Activated naive CD4-positive, alpha-beta T cell treated with anti-CD3 and anti-CD28 coated beads, Interleukin-2, amount 50 U/mL, for 72 hours (primary cell): Measurements from ENCODE around the gene PRICKLE2. TPM values are rescaled to one million over a fixed set of nuclear protein-coding genes. Genes with fewer than 3 reads are reported as not detected.
"Not testable (repeated sequence)": the region's sequence is repeated elsewhere in the genome, so short reads cannot be mapped to it uniquely, and the experiment has no call there.

Experiments used
- ATAC-seq, 2 donors: fragments of 150-1000 bp; cut with Tn5 transposase; 2 replicates each; pipeline ENCODE4 v1.10.0; 2021; ENCODE audit warnings: mild to moderate bottlenecking in 2 of 2, moderate library complexity in 2 of 2
- DNase-seq, 2 donors: peaks; one replicate each; pipeline ENCODE4 v3.0.0; 2021 to 2022; ENCODE audit warnings: low spot score in 2 of 2
- H3K27ac Mint-ChIP-seq, 2 donors: one replicate each; pipeline ENCODE4 v1.8.0; 2022; ENCODE audit warnings: mild to moderate bottlenecking in 2 of 2, mixed read lengths in 2 of 2
- H3K36me3 Mint-ChIP-seq, 2 donors: one replicate each; pipeline ENCODE4 v1.8.0; 2022; ENCODE audit warnings: mixed read lengths in 2 of 2
- H3K9me3 Mint-ChIP-seq, 2 donors: one replicate each; pipeline ENCODE4 v1.8.0; 2022; ENCODE audit warnings: mixed read lengths in 2 of 2
- total RNA-seq, 2 donors: library from RNA; stranded (reverse); gene quantifications; one replicate each; pipeline ENCODE4 v1.2.3, GENCODE V29; 2022

The PRICKLE2 gene
- total RNA-seq, 2 donors from 2014 or later, result not detected

DNA sequence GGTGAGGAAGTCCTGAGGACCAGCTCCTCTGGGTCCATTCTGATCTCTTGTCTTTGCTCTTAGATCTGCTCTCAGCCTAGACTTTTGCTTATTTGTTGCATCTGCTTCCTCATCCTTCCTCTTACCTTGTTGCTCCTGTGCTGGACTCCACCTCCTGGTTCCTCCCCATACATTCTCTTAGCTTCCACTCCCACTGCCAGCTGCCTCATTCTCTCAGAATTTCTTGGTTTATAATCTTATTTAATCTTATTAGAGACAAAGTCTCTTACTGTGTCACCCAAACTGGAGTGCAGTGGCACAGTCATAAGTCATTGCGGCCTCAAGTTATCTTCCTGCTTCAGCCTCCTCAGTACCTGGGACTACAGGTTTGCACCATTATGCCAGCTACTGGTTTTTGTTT is 133.8 kb downstream of the PRICKLE2 start:
- Mint-ChIP-seq H3K9me3 (no peaks in the 10 kb centered on the region), H3K36me3 (no peaks in the 10 kb centered on the region), H3K27ac (no peak overlapping the region)
- ATAC-seq (no peak), DNase-seq (no peak)

DNA sequence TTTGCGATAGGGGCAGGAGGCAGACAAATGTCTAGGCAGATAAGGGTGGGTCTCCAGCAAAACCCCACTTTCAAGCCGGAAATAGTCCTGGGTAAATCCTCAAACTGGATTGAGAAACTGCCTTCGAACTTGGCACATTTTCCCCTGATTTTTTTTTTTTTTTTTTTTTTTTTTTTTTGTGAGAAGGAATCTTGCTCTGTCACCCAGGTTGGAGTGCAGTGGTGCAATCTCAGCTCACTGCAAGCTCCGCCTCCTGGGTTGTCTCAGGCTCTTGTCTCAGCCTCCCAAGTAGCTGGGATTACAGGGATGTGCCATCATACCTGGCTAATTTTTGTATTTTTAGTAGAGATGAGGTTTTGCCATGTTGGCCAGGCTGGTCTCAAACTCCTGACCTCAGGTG is 135.9 kb downstream of the PRICKLE2 start:
- not testable (repeated sequence) for ATAC-seq, H3K9me3 Mint-ChIP-seq, H3K36me3 Mint-ChIP-seq, DNase-seq, H3K27ac Mint-ChIP-seq

DNA sequence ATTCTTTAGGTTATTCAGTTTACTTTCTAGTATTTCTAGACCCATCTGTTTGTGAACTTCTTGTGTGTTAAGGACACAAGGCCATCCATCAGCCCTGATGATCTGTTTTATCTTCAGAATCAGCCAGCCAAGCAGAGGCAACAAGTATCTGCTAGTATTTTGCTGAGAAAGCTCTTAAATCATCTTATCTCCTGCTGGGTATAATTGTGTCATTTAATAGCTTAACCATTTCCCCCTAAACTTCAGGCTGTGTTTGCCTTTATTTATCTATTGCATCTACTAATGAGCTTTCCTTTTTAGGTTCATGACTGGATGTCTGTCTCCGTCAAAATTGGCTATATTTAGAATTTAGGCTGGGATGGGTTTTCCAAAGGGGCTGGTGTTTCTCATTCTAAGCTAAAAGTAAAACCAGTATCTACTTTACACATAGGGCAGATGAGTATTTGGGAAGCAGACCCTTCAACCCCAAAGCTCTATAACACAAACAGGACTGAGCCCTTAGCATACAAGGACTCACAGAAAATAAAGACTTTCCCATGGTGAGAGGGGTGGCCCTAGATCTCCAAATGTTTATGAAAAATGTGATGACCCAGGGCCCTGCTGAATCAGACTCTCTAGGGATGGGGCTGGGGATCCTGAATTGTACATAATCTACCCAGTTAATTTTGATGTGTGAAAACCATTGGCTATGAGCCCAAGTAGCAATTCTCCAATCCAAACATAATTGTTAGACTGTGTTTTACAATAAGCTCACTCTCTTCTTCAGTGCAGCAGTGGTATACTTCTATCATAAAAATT is 136.7 kb downstream of the PRICKLE2 start:
- DNase-seq (no peak), ATAC-seq (no peak)
- no peaks in the 10 kb centered on the region for H3K9me3 Mint-ChIP-seq
- no peaks in the 10 kb centered on the region for H3K36me3 Mint-ChIP-seq
- H3K27ac Mint-ChIP-seq, result no peak overlapping the region

DNA sequence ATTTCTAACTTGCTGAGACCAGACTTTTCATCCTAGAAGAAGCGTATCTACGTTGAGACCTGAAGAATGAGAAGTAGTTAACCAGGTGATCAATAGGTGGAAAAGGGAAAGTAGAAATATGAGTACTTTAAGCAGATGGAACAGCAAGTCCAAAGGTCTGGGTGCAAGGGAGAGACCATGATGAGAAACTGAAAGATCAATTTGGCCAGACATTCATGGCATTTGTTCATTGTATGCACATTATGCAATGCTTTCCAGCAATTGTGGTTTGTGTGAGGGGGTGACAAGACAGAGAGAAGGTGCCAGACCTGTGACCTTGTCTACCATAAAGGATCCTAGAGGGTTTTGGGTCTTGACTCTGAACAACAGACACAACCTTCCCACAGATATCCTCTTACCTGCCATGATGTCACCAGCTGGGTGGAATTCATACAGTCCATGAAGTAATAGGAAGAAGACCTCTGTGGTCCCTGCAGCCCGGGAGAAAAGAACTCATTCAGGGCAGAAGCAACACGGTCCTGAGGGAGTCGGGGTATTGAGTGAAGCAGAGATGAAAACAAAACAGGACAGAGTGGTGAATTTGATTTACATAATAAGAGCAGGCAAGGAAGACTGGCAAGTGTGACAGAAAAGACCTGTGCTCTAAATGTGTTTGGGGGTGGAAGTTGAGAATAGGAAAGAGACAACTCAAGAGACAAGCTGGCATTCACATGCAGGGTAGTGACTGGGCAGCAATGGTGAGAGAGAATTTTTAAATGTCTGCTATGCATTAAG is 138.6 kb downstream of the PRICKLE2 start:
- ATAC-seq (no peak), DNase-seq (no peak)
- Mint-ChIP-seq H3K27ac (no peak overlapping the region), H3K36me3 (no peaks in the 10 kb centered on the region), H3K9me3 (no peaks in the 10 kb centered on the region)

DNA sequence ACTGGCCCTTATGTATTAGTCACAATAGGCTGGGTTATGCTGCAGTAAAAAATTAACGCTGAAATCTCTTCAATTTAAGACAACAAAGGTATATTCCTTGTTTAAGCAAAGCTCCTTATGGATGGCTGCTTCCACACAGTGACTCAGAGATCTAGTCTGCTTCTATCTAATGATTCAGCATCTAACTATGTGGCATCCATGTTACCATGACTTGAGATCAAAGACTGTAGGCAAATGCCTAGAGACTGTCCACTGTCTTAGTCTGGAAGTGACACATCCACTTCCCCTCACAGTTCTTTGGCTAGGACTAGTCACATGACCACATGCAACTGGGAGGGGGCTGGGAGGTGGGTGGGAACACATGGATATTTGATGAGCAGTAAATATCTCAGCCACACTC is 140.6 kb downstream of the PRICKLE2 start:
- Mint-ChIP-seq H3K27ac (no peak overlapping the region), H3K36me3 (no peaks in the 10 kb centered on the region), H3K9me3 (no peaks in the 10 kb centered on the region)
- DNase-seq, result no peak
- no peak for ATAC-seq

DNA sequence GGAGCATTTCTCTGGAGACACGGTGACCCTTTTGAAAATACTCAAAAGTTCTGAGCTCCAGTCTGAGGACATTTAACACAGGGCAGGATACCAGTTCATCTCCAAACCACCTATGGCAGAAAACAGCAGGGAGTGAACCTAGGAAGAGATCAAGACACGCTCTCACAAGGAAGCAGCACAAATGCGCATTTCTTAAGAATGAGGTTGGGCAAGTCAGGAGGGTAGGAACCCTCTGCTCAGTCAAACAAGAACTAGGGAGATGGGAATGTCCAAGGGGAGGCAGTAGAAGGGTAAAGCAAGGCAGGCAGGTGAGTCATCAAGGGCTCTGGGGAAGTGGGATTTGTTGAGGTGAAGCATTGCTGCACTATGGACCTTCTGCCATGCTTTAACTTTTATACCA is 141.7 kb downstream of the PRICKLE2 start:
- DNase-seq (no peak), ATAC-seq (no peak)
- Mint-ChIP-seq H3K9me3 (no peaks in the 10 kb centered on the region), H3K27ac (no peak overlapping the region), H3K36me3 (no peaks in the 10 kb centered on the region)

DNA sequence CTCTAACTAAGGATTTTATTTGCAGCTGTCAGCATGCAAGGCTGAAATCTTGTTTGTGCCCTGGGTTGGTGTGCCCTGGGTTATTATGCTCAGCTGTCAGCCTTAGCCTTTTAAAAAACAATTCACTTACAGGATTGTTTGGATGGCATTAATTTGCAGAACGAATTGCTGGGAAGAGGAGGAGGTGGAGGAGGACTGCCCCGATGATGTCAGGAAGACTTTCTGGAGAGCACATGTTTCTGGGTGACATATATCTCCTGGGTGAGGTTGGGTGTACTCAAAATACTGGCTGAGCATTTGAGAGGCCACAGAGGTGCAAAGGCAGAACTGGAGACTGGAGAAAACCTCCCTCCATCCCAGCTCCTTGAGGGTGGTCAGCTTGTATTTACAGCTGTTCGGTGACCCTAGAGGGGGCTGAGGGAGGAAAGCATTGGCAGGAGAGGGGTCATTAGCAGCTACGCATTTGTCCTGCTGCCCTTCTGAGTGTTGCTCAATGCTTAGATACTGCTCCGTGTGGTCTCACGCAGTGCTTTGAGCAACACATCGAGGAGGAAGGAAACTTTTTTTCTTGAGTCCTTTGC is 142.2 kb downstream of the PRICKLE2 start:
- Mint-ChIP-seq H3K9me3 (no peaks in the 10 kb centered on the region), H3K27ac (no peak overlapping the region), H3K36me3 (no peaks in the 10 kb centered on the region)
- no peak for DNase-seq
- ATAC-seq, result no peak

DNA sequence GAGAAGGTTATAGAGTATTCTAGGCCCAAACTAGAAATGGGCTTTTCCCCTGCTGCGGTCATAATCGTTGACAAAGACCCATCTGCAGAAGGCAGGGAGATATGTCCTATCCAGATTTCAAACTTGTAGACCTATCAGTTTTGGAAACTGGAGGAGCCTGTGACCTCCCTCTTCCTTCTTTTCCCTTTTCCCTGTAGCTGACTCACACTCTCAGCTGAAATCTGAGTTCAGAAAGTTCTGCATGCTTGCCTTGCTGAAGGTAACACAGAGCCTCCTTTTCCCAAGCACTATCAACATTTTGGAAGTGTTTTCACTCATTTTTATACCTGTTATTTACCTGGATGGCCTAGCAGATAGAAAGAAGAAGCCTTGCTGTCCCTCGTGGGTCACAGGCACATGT is 142.9 kb downstream of the PRICKLE2 start:
- DNase-seq (no peak), ATAC-seq (no peak)
- Mint-ChIP-seq H3K36me3 (no peaks in the 10 kb centered on the region), H3K27ac (no peak overlapping the region), H3K9me3 (no peaks in the 10 kb centered on the region)

DNA sequence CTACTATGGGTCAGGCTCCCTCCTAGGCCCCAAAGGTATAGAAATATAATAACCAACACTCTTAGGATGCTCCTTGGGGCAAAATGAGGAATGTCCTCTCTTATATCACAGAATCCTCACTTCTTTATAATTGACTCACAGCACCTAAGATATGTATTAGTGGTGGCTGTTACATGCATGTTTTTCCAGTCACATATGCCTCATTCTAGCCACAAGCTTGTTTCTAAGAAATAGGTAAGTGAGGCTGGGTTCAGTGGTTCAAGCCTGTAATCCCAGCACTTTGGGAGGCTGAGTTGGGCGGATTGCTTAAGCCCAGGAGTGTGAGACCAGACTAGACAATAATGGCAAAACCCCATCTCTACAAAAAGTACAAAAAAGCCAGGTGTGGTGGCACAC is 144.0 kb downstream of the PRICKLE2 start:
- Mint-ChIP-seq H3K27ac (peak overlapping the region in 1 of 2 donors; percentile 90), H3K9me3 (no peaks in the 10 kb centered on the region), H3K36me3 (no peaks in the 10 kb centered on the region)
- DNase-seq (peak in 1 of 2 donors; percentile 4), ATAC-seq (peak in 1 of 2 donors; percentile 88)

DNA sequence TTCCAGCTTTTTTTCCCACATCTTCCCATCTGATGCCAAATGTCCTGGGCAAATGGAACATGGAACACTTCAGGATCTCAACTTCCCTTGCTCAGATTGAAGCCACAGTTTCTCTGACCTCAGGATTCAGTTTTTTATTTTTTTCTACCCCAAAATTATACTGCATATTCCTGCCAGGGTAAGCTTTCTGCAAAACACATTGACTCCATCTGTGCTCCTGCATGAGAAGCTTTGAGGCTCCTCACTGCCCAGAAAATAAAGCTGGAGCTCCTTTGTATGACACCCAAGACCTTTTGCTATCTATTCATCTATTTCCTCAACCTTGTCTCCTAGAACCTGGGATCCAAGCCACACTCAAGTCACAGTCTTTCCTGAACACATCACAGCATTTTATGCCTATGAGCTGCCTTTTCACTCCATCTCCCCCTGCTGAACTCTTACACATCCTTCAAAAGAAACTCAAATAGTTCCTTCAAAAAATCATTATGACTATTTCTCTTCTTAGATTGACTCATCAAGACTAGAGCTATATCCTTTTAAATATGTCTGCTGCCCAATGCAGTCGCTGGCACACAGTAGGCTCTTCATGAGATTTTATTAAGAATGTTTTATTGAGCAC is 144.5 kb downstream of the PRICKLE2 start:
- Mint-ChIP-seq H3K9me3 (no peaks in the 10 kb centered on the region), H3K27ac (peak overlapping the region in 1 of 2 donors; percentile 3), H3K36me3 (no peaks in the 10 kb centered on the region)
- ATAC-seq (peak; percentile 28 to 86), DNase-seq (peak in 1 of 2 donors; percentile 4)

DNA sequence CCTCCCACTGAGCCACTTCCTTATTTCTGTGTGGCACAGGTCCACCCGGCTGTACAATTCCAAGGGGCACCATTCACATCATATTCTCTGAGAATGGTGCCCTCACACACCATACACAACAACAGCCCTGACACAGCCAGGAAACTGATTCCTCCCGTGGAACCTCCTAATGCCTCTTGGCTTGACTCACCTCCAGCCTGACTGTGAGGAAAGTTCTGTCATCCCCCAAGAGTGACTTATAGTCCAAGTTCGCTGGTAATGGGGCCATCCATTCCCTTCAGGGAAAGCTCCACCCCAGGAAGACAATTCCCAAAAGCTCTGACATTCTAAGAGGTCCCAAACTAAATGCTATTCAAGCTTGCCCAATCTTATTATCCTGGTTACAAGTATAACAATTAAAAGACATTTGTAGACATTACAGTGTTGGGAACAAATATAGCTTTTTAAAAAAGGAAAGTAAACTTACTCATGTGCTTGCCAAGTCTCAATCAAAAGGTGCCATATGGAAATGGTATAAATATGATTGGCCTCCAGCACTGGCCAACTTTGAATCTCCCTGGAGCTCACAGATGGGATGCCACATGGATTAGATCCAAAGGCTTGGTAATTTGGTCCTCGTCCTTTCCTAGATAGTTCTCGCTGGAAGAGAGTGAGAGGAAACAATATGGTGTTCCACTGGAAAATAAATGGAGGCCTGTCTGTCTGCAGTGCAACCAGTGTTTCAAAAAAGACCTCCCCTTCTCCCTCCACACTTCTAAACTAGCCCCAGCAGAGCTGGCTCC is 145.7 kb downstream of the PRICKLE2 start:
- Mint-ChIP-seq H3K27ac (no peak overlapping the region), H3K36me3 (no peaks in the 10 kb centered on the region), H3K9me3 (no peaks in the 10 kb centered on the region)
- no peak for DNase-seq
- no peak for ATAC-seq

DNA sequence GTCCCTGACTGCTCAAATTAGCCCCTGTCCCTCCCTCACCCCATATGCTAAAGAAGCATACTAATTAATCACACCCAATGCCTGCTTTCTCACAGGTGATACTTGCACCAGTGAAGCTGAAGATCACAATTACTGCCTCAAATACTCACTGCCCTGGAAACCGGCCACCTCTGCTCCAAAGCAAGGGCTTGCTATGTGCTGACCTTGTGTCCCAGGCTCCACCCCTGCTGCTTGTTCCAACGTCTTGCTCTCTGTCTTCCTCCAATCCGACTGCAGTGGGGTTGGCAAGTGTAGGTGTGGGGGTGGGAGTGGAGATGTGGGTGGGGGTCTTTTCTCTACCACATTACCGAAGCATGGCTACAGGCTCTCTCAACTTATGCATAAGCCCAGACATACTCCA is 146.3 kb downstream of the PRICKLE2 start:
- no peak for ATAC-seq
- Mint-ChIP-seq H3K9me3 (no peaks in the 10 kb centered on the region), H3K27ac (peak overlapping the region in 1 of 2 donors; percentile 38), H3K36me3 (no peaks in the 10 kb centered on the region)
- DNase-seq, result no peak

DNA sequence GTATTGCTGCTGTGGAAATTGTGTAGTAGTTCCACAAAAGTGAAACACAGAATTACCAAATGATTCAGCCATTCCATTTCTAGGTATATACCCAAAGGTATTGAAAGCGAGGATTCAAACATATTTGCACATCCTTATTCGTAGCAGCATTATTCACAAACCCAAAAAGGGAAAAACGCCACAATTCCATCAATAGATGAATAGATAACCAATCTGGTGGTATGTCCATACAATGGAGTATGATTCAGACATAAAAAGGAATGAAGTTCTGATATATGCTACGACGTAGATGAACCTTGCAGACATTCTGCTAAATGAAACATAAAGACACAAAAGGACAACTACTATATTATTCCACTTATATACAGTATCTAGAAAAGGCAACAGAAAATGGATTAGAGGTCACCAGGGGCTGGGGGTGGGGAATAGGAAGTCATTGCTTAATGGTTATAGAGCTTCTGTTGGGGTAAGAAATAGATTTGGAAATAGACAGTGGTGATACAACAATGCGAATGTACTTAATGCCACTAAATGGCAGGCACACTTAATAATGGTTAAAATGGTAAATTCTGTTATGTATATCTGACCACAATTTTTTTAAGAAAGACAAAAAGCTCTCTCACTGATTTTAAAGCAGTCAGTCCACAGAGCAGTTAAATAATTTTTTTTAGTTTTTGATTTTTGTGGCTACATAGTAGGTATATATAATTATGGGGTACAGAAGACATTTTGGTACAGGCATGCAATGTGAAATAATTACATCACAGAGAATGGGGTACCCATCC is 150.2 kb downstream of the PRICKLE2 start:
- ATAC-seq (no peak), DNase-seq (no peak)
- Mint-ChIP-seq H3K27ac (no peak overlapping the region), H3K36me3 (no peaks in the 10 kb centered on the region), H3K9me3 (no peaks in the 10 kb centered on the region)

DNA sequence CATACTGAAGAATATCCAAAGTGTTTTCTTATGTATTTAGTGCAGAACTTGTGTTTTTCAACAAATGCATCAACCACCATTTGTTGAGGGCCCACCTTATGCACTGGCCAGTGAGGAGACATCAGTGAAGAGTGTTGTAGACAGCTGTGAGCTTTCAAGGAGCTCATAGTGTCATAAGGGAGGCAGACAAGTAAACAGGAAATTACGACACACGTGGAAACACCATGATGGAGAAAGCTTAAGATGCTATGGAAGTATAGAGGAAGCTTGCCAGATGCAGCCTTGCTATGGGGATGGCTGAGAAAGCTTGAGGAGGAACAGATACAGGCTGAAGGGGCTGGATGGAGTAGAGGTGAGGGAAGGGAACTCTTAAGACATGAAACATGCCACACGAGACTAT is 151.2 kb downstream of the PRICKLE2 start:
- ATAC-seq (no peak), DNase-seq (no peak)
- Mint-ChIP-seq H3K27ac (no peak overlapping the region), H3K36me3 (no peaks in the 10 kb centered on the region), H3K9me3 (no peaks in the 10 kb centered on the region)

DNA sequence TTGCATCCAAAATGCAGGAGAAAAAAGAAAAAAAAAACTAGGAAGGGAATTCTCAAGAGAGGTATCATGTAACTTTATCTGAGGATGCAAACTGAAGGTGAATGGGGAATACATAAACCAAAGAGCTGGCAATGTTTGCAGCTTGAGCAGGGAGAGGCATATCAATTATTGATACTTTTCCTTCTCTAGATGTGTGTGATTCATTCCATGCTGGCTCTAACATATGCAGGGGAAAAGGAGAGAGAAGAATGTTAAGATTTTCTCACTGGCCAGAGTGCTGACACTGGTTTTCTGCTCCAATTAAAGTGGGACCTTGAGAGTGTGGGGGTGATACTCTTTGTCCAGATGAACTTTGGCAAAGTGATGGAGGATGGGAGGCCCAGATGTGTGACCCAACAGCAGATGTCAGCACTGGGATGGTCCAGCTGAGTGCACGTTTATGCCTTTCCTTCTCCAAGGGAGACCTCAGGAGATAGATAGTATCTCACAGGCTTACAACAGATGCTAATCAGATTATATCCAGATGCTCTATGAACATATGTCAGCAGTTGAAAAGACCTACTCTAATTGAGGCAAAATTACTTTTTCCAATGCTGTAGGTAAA is 152.0 kb downstream of the PRICKLE2 start:
- H3K36me3 Mint-ChIP-seq, result no peaks in the 10 kb centered on the region
- H3K9me3 Mint-ChIP-seq, result no peaks in the 10 kb centered on the region
- no peak for DNase-seq
- no peak for ATAC-seq
- no peak overlapping the region for H3K27ac Mint-ChIP-seq
